H9 (cell line): ENCODE data around the gene SH3GL3. TPM values are rescaled to one million over a fixed set of nuclear protein-coding genes. Genes with fewer than 3 reads are reported as not detected.

Experiments
- DNase-seq: peaks from one replicate; pipeline ENCODE4 v3.0.0-alpha.2; 2017
- H2AFZ ChIP-seq: one replicate; pipeline ENCODE4 v1.6.1; 2013; ENCODE audit warnings: mild to moderate bottlenecking, low read length, control low read depth, moderate library complexity
- H2AK5ac ChIP-seq: 2 replicates; pipeline ENCODE4 v1.6.1; 2013; ENCODE audit warnings: low read length, control low read depth, mixed read lengths; ENCODE audit not compliant: insufficient read length
- H2BK120ac ChIP-seq: one replicate; pipeline ENCODE4 v1.6.1; 2013; ENCODE audit warnings: low read depth, mild to moderate bottlenecking, low read length, control low read depth, inconsistent platforms; ENCODE audit not compliant: poor library complexity, severe bottlenecking
- H2BK12ac ChIP-seq: 2 replicates; pipeline ENCODE4 v1.6.1; 2013; ENCODE audit warnings: low read length, control low read depth, mixed read lengths, low read depth; ENCODE audit not compliant: insufficient read length
- H2BK15ac ChIP-seq: 2 replicates; pipeline ENCODE4 v1.6.1; 2013; ENCODE audit warnings: low read depth, low read length, control low read depth
- H2BK20ac ChIP-seq: one replicate; pipeline ENCODE4 v1.6.1; 2013; ENCODE audit warnings: low read depth, mild to moderate bottlenecking, low read length, control low read depth, inconsistent platforms; ENCODE audit not compliant: poor library complexity, severe bottlenecking
- H2BK5ac ChIP-seq: 2 replicates; pipeline ENCODE4 v1.6.1; 2013; ENCODE audit warnings: low read length, control low read depth, mixed read lengths; ENCODE audit not compliant: insufficient read length
- H3K14ac ChIP-seq: 2 replicates; pipeline ENCODE4 v1.6.1; 2013; ENCODE audit warnings: low read length, control low read depth; ENCODE audit not compliant: insufficient read depth
- H3K18ac ChIP-seq: 2 replicates; pipeline ENCODE4 v1.6.1; 2013; ENCODE audit warnings: low read depth, mild to moderate bottlenecking, mixed read lengths, low read length, control low read depth; ENCODE audit not compliant: insufficient read length
- H3K23ac ChIP-seq: 2 replicates; pipeline ENCODE4 v1.6.1; 2013; ENCODE audit warnings: low read length, control low read depth, mixed read lengths, low read depth; ENCODE audit not compliant: insufficient read length
- H3K23me2 ChIP-seq: 2 replicates; pipeline ENCODE4 v1.6.1; 2013; ENCODE audit warnings: low read depth, mild to moderate bottlenecking, mixed read lengths, low read length, control low read depth; ENCODE audit not compliant: insufficient read length, poor library complexity, severe bottlenecking
- H3K27ac ChIP-seq: 2 replicates; pipeline ENCODE4 v1.5.1; 2013; ENCODE audit warnings: low read length, control low read depth, mixed read lengths, low read depth; ENCODE audit not compliant: insufficient read length
- H3K27me3 ChIP-seq: 2 replicates; pipeline ENCODE4 v1.6.1; 2013; ENCODE audit warnings: low read length, control low read depth, inconsistent platforms; ENCODE audit not compliant: insufficient read depth
- H3K4ac ChIP-seq: 2 replicates; pipeline ENCODE4 v1.6.1; 2013; ENCODE audit warnings: low read depth, mild to moderate bottlenecking, control low read depth, inconsistent platforms, low read length, moderate library complexity
- H3K4me1 ChIP-seq: 2 replicates; pipeline ENCODE4 v1.6.1; 2013; ENCODE audit warnings: low read length, control low read depth, inconsistent platforms; ENCODE audit not compliant: insufficient read depth
- H3K4me2 ChIP-seq: 2 replicates; pipeline ENCODE4 v1.6.1; 2013; ENCODE audit warnings: low read length, control low read depth, mixed read lengths; ENCODE audit not compliant: insufficient read length, insufficient read depth
- H3K56ac ChIP-seq: 2 replicates; pipeline ENCODE4 v1.6.1; 2013; ENCODE audit warnings: low read depth, mild to moderate bottlenecking, mixed read lengths, low read length, control low read depth; ENCODE audit not compliant: insufficient read length
- H3K79me1 ChIP-seq: 2 replicates; pipeline ENCODE4 v1.6.1; 2013; ENCODE audit warnings: low read depth, mild to moderate bottlenecking, moderate library complexity, low read length, control low read depth, inconsistent platforms; ENCODE audit not compliant: insufficient read depth, poor library complexity, severe bottlenecking
- H3K79me2 ChIP-seq: 2 replicates; pipeline ENCODE4 v1.6.1; 2013; ENCODE audit warnings: low read length, control low read depth, inconsistent platforms; ENCODE audit not compliant: insufficient read depth
- H3K9ac ChIP-seq: 2 replicates; pipeline ENCODE4 v1.6.1; 2013; ENCODE audit warnings: low read length, control low read depth, mixed read lengths; ENCODE audit not compliant: insufficient read length; ENCODE audit errors: extremely low read depth
- H3K9me3 ChIP-seq: one replicate; pipeline ENCODE4 v1.6.1; 2013; ENCODE audit warnings: low read depth, low read length, inconsistent platforms; ENCODE audit not compliant: control insufficient read depth
- H3T11ph ChIP-seq: one replicate; pipeline ENCODE4 v1.6.1; 2013; ENCODE audit warnings: mild to moderate bottlenecking, low read length, control low read depth, inconsistent platforms
- H4K20me1 ChIP-seq: one replicate; pipeline ENCODE4 v1.6.1; 2013; ENCODE audit not compliant: control insufficient read depth, insufficient read length, insufficient read depth
- H4K5ac ChIP-seq: 2 replicates; pipeline ENCODE4 v1.6.1; 2013; ENCODE audit warnings: low read depth, mild to moderate bottlenecking, mixed read lengths, low read length, control low read depth; ENCODE audit not compliant: insufficient read length
- H4K8ac ChIP-seq: replicated peaks from 2 replicates; pipeline ENCODE4 v1.6.1; 2013; ENCODE audit warnings: low read length, control low read depth, mixed read lengths, low read depth; ENCODE audit not compliant: insufficient read length
- H4K91ac ChIP-seq: 2 replicates; pipeline ENCODE4 v1.6.1; 2013; ENCODE audit warnings: low read depth, mild to moderate bottlenecking, moderate library complexity, mixed read lengths, low read length, control low read depth; ENCODE audit not compliant: insufficient read length
- H3K27ac Mint-ChIP-seq, 3 experiments: 2 replicates in 2 of 3; 3 replicates in 1 of 3; pipeline ENCODE4 v1.8.0; 2020 to 2021; ENCODE audit warnings: mixed read lengths in 3 of 3, mild to moderate bottlenecking in 1 of 3, moderate library complexity in 1 of 3
- H3K27me3 Mint-ChIP-seq: 2 replicates; pipeline ENCODE4 v1.8.0; 2021; ENCODE audit warnings: low read depth, mild to moderate bottlenecking, moderate library complexity, mixed read lengths
- H3K36me3 Mint-ChIP-seq, 3 experiments: 2 replicates in 2 of 3; 3 replicates in 1 of 3; pipeline ENCODE4 v1.8.0; 2020 to 2021; ENCODE audit warnings: low read depth in 3 of 3, mixed read lengths in 3 of 3; ENCODE audit not compliant: insufficient read depth in 1 of 3
- H3K4me1 Mint-ChIP-seq, 2 experiments: 2 replicates each; pipeline ENCODE4 v1.8.0; 2020; ENCODE audit warnings: mixed read lengths in 2 of 2
- H3K4me3 Mint-ChIP-seq, 2 experiments: 2 replicates in 1 of 2; 3 replicates in 1 of 2; pipeline ENCODE4 v1.8.0; 2020 to 2021; ENCODE audit warnings: mild to moderate bottlenecking in 2 of 2, mixed read lengths in 2 of 2, moderate library complexity in 1 of 2
- H3K9me3 Mint-ChIP-seq, 2 experiments: 2 replicates in 1 of 2; 3 replicates in 1 of 2; pipeline ENCODE4 v1.8.0; 2020; ENCODE audit warnings: mild to moderate bottlenecking in 2 of 2, mixed read lengths in 2 of 2, moderate library complexity in 1 of 2
- CTCF ChIP-seq: fragments of 200-600 bp; sonication (generic); conservative IDR thresholded peaks from 3 replicates; pipeline ENCODE4 v1.8.0; 2021; ENCODE audit warnings: antibody characterized with exemption, mild to moderate bottlenecking
- total RNA-seq: library from RNA; stranded (reverse); gene quantifications from 2 replicates; pipeline ENCODE4 v1.2.1, GENCODE V29; 2021

SH3GL3 gene
- total RNA-seq, 1 experiment from 2014 or later = 11.2 TPM

- Mint-ChIP-seq H3K9me3 (peaks cover 10% of the 10 kb centered on the region in 2 experiments), H3K27me3 (peaks cover 5% of the 10 kb centered on the region), H3K4me3 (no peak overlapping the region), H3K27ac (no peak overlapping the region), H3K4me1 (no peaks in the 10 kb centered on the region), H3K36me3 (peaks cover 0 to 4% (median 2%) of the 10 kb centered on the region in 3 experiments; a peak in 1 of 7 replicates)
- Histone ChIP-seq H2AK5ac (no peak overlapping the region), H3K14ac (no peak overlapping the region), H2BK120ac (no peak overlapping the region), H3K56ac (no peak overlapping the region), H3K9me3 (no peaks in the 10 kb centered on the region), H3K23ac (no peak overlapping the region), H3K4me2 (no peak overlapping the region), H3K79me1 (no peaks in the 10 kb centered on the region), H3K4me1 (no peaks in the 10 kb centered on the region), H4K5ac (no peak overlapping the region), H2BK20ac (no peak overlapping the region), H4K8ac (no peak overlapping the region), H3K9ac (no peak overlapping the region), H2AFZ (no peak overlapping the region), H3K18ac (no peak overlapping the region), H2BK5ac (no peak overlapping the region), H2BK12ac (no peak overlapping the region), H2BK15ac (no peak overlapping the region), H3K4ac (no peak overlapping the region), H4K91ac (no peak overlapping the region), H3K23me2 (no peaks in the 10 kb centered on the region), H3K79me2 (no peaks in the 10 kb centered on the region), H3K27me3 (no peaks in the 10 kb centered on the region), H3T11ph (no peak overlapping the region), H3K27ac (no peak overlapping the region), H4K20me1 (no peaks in the 10 kb centered on the region)
- DNase-seq = no peak
- TF ChIP-seq CTCF = no peak
Observed at GRCh38 chr15:83643201-83643600, 196.1 kb downstream of the SH3GL3 start.
